Tracheal epithelial cell (primary cell): ENCODE data around the gene HNRNPDL. TPM values are rescaled to one million over a fixed set of nuclear protein-coding genes. Genes with fewer than 3 reads are reported as not detected.

Source experiments
- total RNA-seq: library from RNA; depleted of rRNA; stranded (reverse); fragments of >200 nt; gene quantifications from 2 replicates; pipeline ENCODE4 v1.2.1, GENCODE V29; 2014

Gene HNRNPDL
- 92.9 and 126 TPM in 2 replicates for total RNA-seq

GRCh38 chr4:82430193-82430963, at the start of gene HNRNPDL, which contains the start of gene ENOPH1:
Gene HNRNPDL (minus strand): TSS chr4:82430462. CDS start chr4:82429690, 772 bp downstream.
Gene ENOPH1 (plus strand): TSS chr4:82430590. CDS start chr4:82430830, 240 bp downstream.

GRCh38 chr4:82373816-82374625, 56.2 kb downstream of the HNRNPDL start, which contains the start of gene HNRNPD:
Gene HNRNPD (minus strand): TSS chr4:82373991. CDS start chr4:82373678, 313 bp downstream.

Other genes starting within 250 kb of the HNRNPDL start
- gene HNRNPD, start 56.5 kb downstream of the HNRNPDL start, total RNA-seq: 13.0 TPM in 2 replicates
- gene ENOPH1, start 128 bp upstream of the HNRNPDL start, total RNA-seq: 87.7 and 95.5 TPM in 2 replicates
- 0.48 TPM in 1 of 2 replicates, not detected in the other for gene TMEM150C, start 131.5 kb upstream of the HNRNPDL start, total RNA-seq